H1 (cell line): ENCODE results near the gene GALNT7. TPM values are rescaled to one million over a fixed set of nuclear protein-coding genes. Genes with fewer than 3 reads are reported as not detected.

Experiments used
- CTCF ChIA-PET: fragments of 300-600 bp; sonication (Branson Sonifier 250); formaldehyde crosslinking; loops from one replicate; lab custom pipeline; 2021; ENCODE audit not compliant: partially characterized antibody; lab: Charles Lee
- POLR2A ChIA-PET: fragments of 300-600 bp; sonication (Branson Sonifier 250); formaldehyde crosslinking; loops from one replicate; lab custom pipeline; 2021; ENCODE audit warnings: inconsistent platforms; ENCODE audit not compliant: partially characterized antibody; lab: Charles Lee
- DNase-seq, 2 experiments: peaks; one replicate each; pipeline versions ENCODE4 v3.0.0 to v3.0.0-alpha.2; 2010 to 2022; ENCODE audit warnings: low spot score in 2 of 2, low read depth in 1 of 2, mixed read lengths in 1 of 2
- FAIRE-seq: peaks from 2 replicates; lab custom pipeline; 2011; peaks lifted over from hg19 to GRCh38; lab: Jason Lieb, UNC
- H2AFZ ChIP-seq: 2 replicates; pipeline ENCODE4 v1.8.1; 2012; ENCODE audit warnings: low read length, inconsistent platforms
- H2AK5ac ChIP-seq: 2 replicates; pipeline ENCODE4 v1.6.1; 2013; ENCODE audit warnings: low read depth, low read length
- H2BK120ac ChIP-seq: replicated peaks from 2 replicates; pipeline ENCODE3; 2013; ENCODE audit warnings: low read depth, low read length, inconsistent platforms
- H2BK12ac ChIP-seq: 2 replicates; pipeline ENCODE4 v1.6.1; 2013; ENCODE audit warnings: low read depth, low read length
- H2BK15ac ChIP-seq: 2 replicates; pipeline ENCODE4 v1.6.1; 2013; ENCODE audit warnings: low read length
- H2BK20ac ChIP-seq: 2 replicates; pipeline ENCODE4 v1.6.1; 2013; ENCODE audit warnings: low read length
- H2BK5ac ChIP-seq: 2 replicates; pipeline ENCODE4 v1.6.1; 2013; ENCODE audit warnings: low read depth, low read length
- H3K14ac ChIP-seq: 2 replicates; pipeline ENCODE4 v1.6.1; 2013; ENCODE audit warnings: inconsistent platforms; ENCODE audit not compliant: insufficient read length
- H3K18ac ChIP-seq: 2 replicates; pipeline ENCODE4 v1.6.1; 2013; ENCODE audit warnings: low read length; ENCODE audit errors: extremely low read depth
- H3K23ac ChIP-seq: 2 replicates; pipeline ENCODE4 v1.6.1; 2013; ENCODE audit warnings: inconsistent platforms; ENCODE audit not compliant: insufficient read length
- H3K23me2 ChIP-seq: 2 replicates; pipeline ENCODE4 v1.6.1; 2013; ENCODE audit warnings: low read depth, low read length
- H3K27ac ChIP-seq: 2 replicates; pipeline ENCODE4 v1.6.1; 2011; ENCODE audit warnings: low read depth, low read length, inconsistent platforms
- H3K27me3 ChIP-seq, 4 experiments: replicated peaks in 1 of 4; 1 replicate in 1 of 4; 2 replicates in 3 of 4; pipeline versions ENCODE4 v1.6.1 to v1.8.1; 2011 to 2013; ENCODE audit warnings: low read length in 3 of 4, mild to moderate bottlenecking in 3 of 4, inconsistent platforms in 2 of 4, mixed read lengths in 2 of 4, moderate library complexity in 1 of 4; ENCODE audit not compliant: control insufficient read depth in 3 of 4, insufficient read depth in 3 of 4; ENCODE audit errors: extremely low read depth in 1 of 4
- H3K36me3 ChIP-seq, 4 experiments: 2 replicates each; pipeline versions ENCODE4 v1.6.1 to v1.8.1; 2011 to 2013; ENCODE audit warnings: mild to moderate bottlenecking in 4 of 4, low read length in 3 of 4, moderate library complexity in 2 of 4, control low read depth in 1 of 4, inconsistent platforms in 1 of 4; ENCODE audit not compliant: insufficient read depth in 4 of 4, control insufficient read depth in 2 of 4
- H3K4ac ChIP-seq: replicated peaks from 2 replicates; pipeline ENCODE3; 2013; ENCODE audit warnings: low read length, low read depth, mixed read lengths, inconsistent platforms; ENCODE audit not compliant: insufficient read length
- H3K4me1 ChIP-seq, 4 experiments: replicated peaks in 1 of 4; 1 replicate in 1 of 4; 2 replicates in 3 of 4; pipeline versions ENCODE4 v1.6.1 to v1.8.1; 2011 to 2013; ENCODE audit warnings: low read length in 3 of 4, inconsistent platforms in 2 of 4, mixed read lengths in 1 of 4; ENCODE audit not compliant: insufficient read depth in 4 of 4, control insufficient read depth in 3 of 4
- H3K4me2 ChIP-seq, 2 experiments: 2 replicates each; pipeline versions ENCODE4 v1.6.1 to v1.8.1; 2011 to 2013; ENCODE audit warnings: low read depth in 2 of 2, low read length in 2 of 2, control low read depth in 1 of 2, inconsistent platforms in 1 of 2, mild to moderate bottlenecking in 1 of 2; ENCODE audit not compliant: insufficient read depth in 1 of 2
- H3K4me3 ChIP-seq, 4 experiments: fragments of 200-600, 300-600 bp in 1 of 4; sonication (generic), shearing (Covaris generic), sonication (Bioruptor Twin) in 1 of 4; 2 replicates each; pipeline versions ENCODE4 v1.5.1 to v1.8.1; 2011 to 2016; ENCODE audit warnings: low read length in 4 of 4, low read depth in 3 of 4, control low read depth in 2 of 4, inconsistent platforms in 2 of 4, mild to moderate bottlenecking in 2 of 4, mixed read lengths in 1 of 4, moderate library complexity in 1 of 4; ENCODE audit not compliant: insufficient read depth in 2 of 4; ENCODE audit errors: extremely low read depth in 1 of 4
- H3K56ac ChIP-seq: replicated peaks from 2 replicates; pipeline ENCODE3; 2013; ENCODE audit warnings: low read depth, mild to moderate bottlenecking, mixed read lengths, low read length, inconsistent platforms; ENCODE audit not compliant: insufficient read length
- H3K79me1 ChIP-seq: 2 replicates; pipeline ENCODE4 v1.6.1; 2013; ENCODE audit warnings: low read depth, low read length, control low read depth
- H3K79me2 ChIP-seq, 2 experiments: 2 replicates each; pipeline versions ENCODE4 v1.6.1 to v1.8.1; 2012 to 2013; ENCODE audit warnings: low read length in 2 of 2, mild to moderate bottlenecking in 2 of 2, inconsistent platforms in 1 of 2; ENCODE audit not compliant: insufficient read depth in 2 of 2, control insufficient read depth in 1 of 2
- H3K9ac ChIP-seq, 4 experiments: replicated peaks in 1 of 4; 1 replicate in 1 of 4; 2 replicates in 3 of 4; pipeline versions ENCODE4 v1.6.1 to v1.8.1; 2011 to 2013; ENCODE audit warnings: low read depth in 3 of 4, low read length in 3 of 4, control low read depth in 2 of 4, mild to moderate bottlenecking in 2 of 4, moderate library complexity in 2 of 4, inconsistent platforms in 1 of 4; ENCODE audit errors: extremely low read depth in 1 of 4
- H3K9me3 ChIP-seq, 2 experiments: 2 replicates each; pipeline versions ENCODE4 v1.6.1 to v1.8.1; 2012 to 2013; ENCODE audit warnings: mild to moderate bottlenecking in 2 of 2, moderate library complexity in 2 of 2, control low read depth in 1 of 2, inconsistent platforms in 1 of 2, low read depth in 1 of 2, low read length in 1 of 2, mixed read lengths in 1 of 2; ENCODE audit not compliant: insufficient read depth in 2 of 2
- H4K20me1 ChIP-seq, 2 experiments: replicated peaks in 1 of 2; 2 replicates each; pipeline versions ENCODE3 to v1.8.1; 2011 to 2013; ENCODE audit warnings: inconsistent platforms in 2 of 2, low read length in 2 of 2, mild to moderate bottlenecking in 1 of 2; ENCODE audit not compliant: insufficient read depth in 2 of 2, control insufficient read depth in 1 of 2
- H4K5ac ChIP-seq: 2 replicates; pipeline ENCODE4 v1.6.1; 2013; ENCODE audit warnings: low read length, low read depth, mixed read lengths, inconsistent platforms; ENCODE audit not compliant: insufficient read length
- H4K8ac ChIP-seq: 2 replicates; pipeline ENCODE4 v1.8.0; 2013; ENCODE audit warnings: mild to moderate bottlenecking, moderate library complexity, low read length, inconsistent platforms; ENCODE audit not compliant: insufficient read depth; ENCODE audit errors: extremely low read depth
- H4K91ac ChIP-seq: replicated peaks from 2 replicates; pipeline ENCODE3; 2013; ENCODE audit warnings: low read length, mixed read lengths, inconsistent platforms; ENCODE audit not compliant: insufficient read length
- RFX5 ChIP-seq: IDR thresholded peaks from 2 replicates; pipeline ENCODE4 v1.6.1; 2011; ENCODE audit warnings: low read depth, low read length, improper control_type of control experiment, borderline replicate concordance
- WGBS, 2 experiments: shearing (Covaris generic) in 1 of 2; methylation state at CpG; one replicate each; pipeline versions ENCODE4 v1.1.6 to v1.1.7; 2013 to 2015; ENCODE audit warnings: low lambda C conversion rate in 2 of 2, mixed read lengths in 2 of 2, inconsistent platforms in 1 of 2, low coverage in 1 of 2, missing lambda C conversion rate in 1 of 2; ENCODE audit not compliant: insufficient replicate concordance in 2 of 2, insufficient coverage in 1 of 2, insufficient read length in 1 of 2; ENCODE audit errors: extremely low coverage in 1 of 2, missing lambda C conversion rate in 1 of 2; 5-methylcytosine and 5-hydroxymethylcytosine counted together
- polyA plus RNA-seq, 7 experiments: library from polyadenylated mRNA; depleted of rRNA in 3 of 7; stranded (reverse) in 5 of 7; unstranded in 2 of 7; fragments of >200 nt in 5 of 7; fragments of 200-250 nt in 2 of 7; gene quantifications; 1 replicate in 5 of 7; 2 replicates in 1 of 7; 4 replicates in 1 of 7; pipeline versions ENCODE4 v1.2.1 to v1.2.3, GENCODE V29; 2011 to 2013; ENCODE audit warnings: missing spikeins in 2 of 7, mixed read lengths in 2 of 7
- total RNA-seq: library from RNA; stranded (reverse); fragmentation: NEBNext Ultra II Directional; extraction: Animal tissue kit (Norgen Biotek cat#: 25700); gene quantifications from 2 replicates; pipeline ENCODE4 v1.2.1, GENCODE V29; 2021

Gene GALNT7
- total and polyA plus RNA-seq, 2 of the 8 experiments (the other 6 are each of a cell fraction or from before 2014, with no cell fraction given): 22.4 to 85.5 TPM

DNA sequence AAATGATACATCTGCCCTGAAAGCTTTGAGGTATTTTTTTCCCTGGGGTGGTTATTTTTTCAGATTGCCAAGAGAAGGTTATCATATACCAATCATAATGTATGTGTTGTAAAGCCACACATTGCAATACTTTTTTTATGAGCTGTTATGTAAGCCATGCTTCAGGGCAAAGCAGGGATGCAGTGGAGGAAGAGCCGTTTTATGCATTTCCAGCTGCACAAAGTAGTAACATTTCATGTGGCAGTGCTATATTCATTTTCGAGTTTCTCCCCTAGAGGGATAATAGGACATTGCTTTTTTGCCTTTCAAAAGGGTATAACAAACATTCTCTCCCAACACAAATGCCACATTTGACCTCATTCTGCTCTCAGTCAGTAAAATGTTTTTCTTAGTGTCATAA lies 68.5 kb downstream of the GALNT7 start:
- no peak overlapping the region for H3K9ac ChIP-seq
- no peak overlapping the region for H3K27ac ChIP-seq
- no peaks in the 10 kb centered on the region for H3K23me2 ChIP-seq
- no peak overlapping the region for H4K91ac ChIP-seq
- peaks cover 0 to 95% of the 10 kb centered on the region in 2 experiments; a peak in 3 of 4 replicates for H3K79me2 ChIP-seq
- H4K5ac ChIP-seq: no peak overlapping the region
- H2BK20ac ChIP-seq: no peak overlapping the region
- H3K27me3 ChIP-seq: no peaks in the 10 kb centered on the region
- H3K4ac ChIP-seq: no peak overlapping the region
- POLR2A ChIA-PET: interaction anchor here (1.0 kb wide), 1 partner anchor 97 kb away, joined by 3 read pairs; the partner anchor contains the start of gene HMGB2
- no peak overlapping the region for H2BK15ac ChIP-seq
- peaks cover 2 to 18% (median 14%) of the 10 kb centered on the region in 4 experiments; a peak in 6 of 7 replicates for H3K4me1 ChIP-seq
- no peak overlapping the region for H2BK5ac ChIP-seq
- H3K9me3 ChIP-seq: no peaks in the 10 kb centered on the region
- FAIRE-seq: no peak
- no peak overlapping the region for H3K23ac ChIP-seq
- H2BK120ac ChIP-seq: no peak overlapping the region
- no peaks in the 10 kb centered on the region for H4K20me1 ChIP-seq
- 56% methylated on average over 2 of the region's 2 CpGs; no CpG with 5 or more reads in 1 of the 2 experiments for WGBS, 2 experiments
- no peak overlapping the region for H2AK5ac ChIP-seq
- DNase-seq: no peak
- peaks cover 6% of the 10 kb centered on the region for H3K79me1 ChIP-seq
- no peak overlapping the region for H3K18ac ChIP-seq
- H2BK12ac ChIP-seq: no peak overlapping the region
- H2AFZ ChIP-seq: no peak overlapping the region
- no peak overlapping the region for H3K4me2 ChIP-seq
- no peak overlapping the region for H3K4me3 ChIP-seq
- no peak overlapping the region for H4K8ac ChIP-seq
- no peak overlapping the region for H3K56ac ChIP-seq
- H3K36me3 ChIP-seq: peaks cover 0 to 6% (median 0%) of the 10 kb centered on the region in 4 experiments; a peak in 2 of 8 replicates
- CTCF ChIA-PET: interaction anchor here (0.6 to 2.7 kb wide), 2 partner anchors 14 to 223 kb away, joined by 3 to 10 read pairs; no protein-coding TSS in a partner anchor
- H3K14ac ChIP-seq: no peak overlapping the region
- TF ChIP-seq RFX5: no peak
